Esophagus squamous epithelium (tissue), 5 donors: Measurements from ENCODE around the gene ATP6V1G3. TPM values are rescaled to one million over a fixed set of nuclear protein-coding genes. Genes with fewer than 3 reads are reported as not detected.

ENCODE experiments used
- DNase-seq: peaks from one replicate; lab custom pipeline; 2025; lab: John Stamatoyannopoulos, UW
- H3K27ac ChIP-seq, 4 donors: fragments of 200-600 bp; sonication (generic); one replicate each; pipeline ENCODE4 v1.5.1; 2016 to 2019; ENCODE audit warnings: mild to moderate bottlenecking in 1 of 4
- H3K27me3 ChIP-seq, 4 donors: fragments of 200-600 bp; sonication (generic); 1 replicate in 3 of 4; 2 replicates in 1 of 4; pipeline versions ENCODE4 v1.5.1 to v1.6.0; 2017 to 2021; ENCODE audit warnings: antibody characterized with exemption in 1 of 4
- H3K36me3 ChIP-seq, 3 donors: fragments of 200-600 bp; sonication (generic); one replicate each; pipeline ENCODE4 v1.5.1; 2016 to 2019
- H3K4me1 ChIP-seq, 3 donors: fragments of 200-600 bp; sonication (generic); one replicate each; pipeline ENCODE4 v1.5.1; 2017 to 2019
- H3K4me3 ChIP-seq, 4 donors: fragments of 200-600 bp; sonication (generic); 1 replicate in 3 of 4; 2 replicates in 1 of 4; pipeline ENCODE4 v1.5.1; 2016 to 2019; ENCODE audit warnings: mild to moderate bottlenecking in 2 of 4, moderate library complexity in 1 of 4
- H3K9me3 ChIP-seq, 3 donors: fragments of 200-600 bp; sonication (generic); one replicate each; pipeline ENCODE4 v1.5.1; 2016 to 2019
- POLR2A ChIP-seq, 4 donors: fragments of 450-650 bp; IDR thresholded peaks; one replicate each; pipeline ENCODE4 v1.6.1; 2017; ENCODE audit warnings: antibody characterized with exemption in 4 of 4, mild to moderate bottlenecking in 4 of 4, moderate library complexity in 3 of 4
- WGBS, 2 donors: methylation state at CpG; one replicate each; pipeline ENCODE4 v1.1.5; 2018; 5-methylcytosine and 5-hydroxymethylcytosine counted together
- intact Hi-C: fragments of 100-400 bp; cut with DNase I; formaldehyde crosslinking; loops from one replicate; pipeline ENCODE4 v1.15.0; 2022
- total RNA-seq, 4 donors: library from RNA; depleted of rRNA; stranded (reverse); fragments of >200 nt; gene quantifications; one replicate each; pipeline ENCODE4 v1.1.0, GENCODE V29; 2016
- TF ChIP-seq, protein P1 (sequence below), 6 experiments: fragments of 450-650 bp in 4 of 6; fragments of 200-600 bp in 2 of 6; sonication (generic) in 2 of 6; IDR thresholded peaks; one replicate each; pipeline ENCODE4 v1.5.1; 2016 to 2019; ENCODE audit warnings: antibody characterized with exemption in 6 of 6, mild to moderate bottlenecking in 4 of 6, moderate library complexity in 4 of 6
- donor health status: DM: yes; HTN: yes; CAD: no.

The ATP6V1G3 gene
- total RNA-seq, 4 donors from 2014 or later: not detected

DNA sequence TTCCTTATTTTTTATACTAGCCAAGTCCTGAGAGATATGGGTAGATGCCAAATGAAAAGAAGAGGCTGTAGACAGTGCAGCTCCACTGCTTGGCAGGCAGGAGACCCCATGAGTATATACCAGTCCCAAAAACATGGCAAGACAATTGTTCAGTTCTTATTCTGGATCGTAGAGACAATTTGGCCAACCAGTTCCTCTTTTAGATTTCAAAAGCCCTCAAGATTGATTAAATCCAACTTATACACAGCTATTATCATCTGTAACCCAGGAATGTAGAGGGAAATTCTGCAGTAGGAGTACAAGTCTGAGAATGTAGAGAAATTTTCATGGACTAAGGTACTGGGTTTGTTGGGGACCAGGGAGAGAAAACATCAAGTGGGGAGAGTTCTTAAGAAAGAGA lies 50.3 kb downstream of the ATP6V1G3 start:
- 58 to 89% methylated on average over 1 of the region's 1 CpG for WGBS, 2 donors
- Histone ChIP-seq H3K27me3 (no peaks in the 10 kb centered on the region), H3K9me3 (no peaks in the 10 kb centered on the region), H3K4me1 (no peaks in the 10 kb centered on the region), H3K27ac (no peak overlapping the region), H3K36me3 (no peaks in the 10 kb centered on the region), H3K4me3 (no peak overlapping the region)
- intact Hi-C loops: no loop called here
- no peak for DNase-seq
- no peak for TF ChIP-seq POLR2A (IDR thresholded peaks at IDR 0.05)
- TF ChIP-seq, protein P1, sequence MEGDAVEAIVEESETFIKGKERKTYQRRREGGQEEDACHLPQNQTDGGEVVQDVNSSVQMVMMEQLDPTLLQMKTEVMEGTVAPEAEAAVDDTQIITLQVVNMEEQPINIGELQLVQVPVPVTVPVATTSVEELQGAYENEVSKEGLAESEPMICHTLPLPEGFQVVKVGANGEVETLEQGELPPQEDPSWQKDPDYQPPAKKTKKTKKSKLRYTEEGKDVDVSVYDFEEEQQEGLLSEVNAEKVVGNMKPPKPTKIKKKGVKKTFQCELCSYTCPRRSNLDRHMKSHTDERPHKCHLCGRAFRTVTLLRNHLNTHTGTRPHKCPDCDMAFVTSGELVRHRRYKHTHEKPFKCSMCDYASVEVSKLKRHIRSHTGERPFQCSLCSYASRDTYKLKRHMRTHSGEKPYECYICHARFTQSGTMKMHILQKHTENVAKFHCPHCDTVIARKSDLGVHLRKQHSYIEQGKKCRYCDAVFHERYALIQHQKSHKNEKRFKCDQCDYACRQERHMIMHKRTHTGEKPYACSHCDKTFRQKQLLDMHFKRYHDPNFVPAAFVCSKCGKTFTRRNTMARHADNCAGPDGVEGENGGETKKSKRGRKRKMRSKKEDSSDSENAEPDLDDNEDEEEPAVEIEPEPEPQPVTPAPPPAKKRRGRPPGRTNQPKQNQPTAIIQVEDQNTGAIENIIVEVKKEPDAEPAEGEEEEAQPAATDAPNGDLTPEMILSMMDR (IDR thresholded peaks at IDR 0.05): no peak

DNA sequence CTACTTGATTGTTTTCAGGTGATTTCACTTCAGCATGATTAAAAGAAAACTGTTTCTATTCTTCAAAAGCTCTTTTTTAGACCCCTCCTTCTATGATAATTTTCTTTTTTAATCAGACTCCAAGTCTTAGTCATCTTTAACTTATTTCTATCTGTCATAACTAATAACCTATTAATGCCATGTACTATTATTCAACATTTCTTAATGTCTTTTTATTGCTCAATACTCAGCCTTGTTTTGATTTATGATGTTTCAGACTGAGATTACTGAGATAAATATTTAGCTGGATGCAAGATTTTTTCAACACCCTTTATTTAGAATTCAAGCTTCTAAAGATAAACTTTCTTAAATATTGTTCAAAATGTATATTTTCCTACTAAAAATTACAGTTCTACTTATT lies 53.6 kb downstream of the ATP6V1G3 start:
- intact Hi-C loops: no loop called here
- no peak for DNase-seq

DNA sequence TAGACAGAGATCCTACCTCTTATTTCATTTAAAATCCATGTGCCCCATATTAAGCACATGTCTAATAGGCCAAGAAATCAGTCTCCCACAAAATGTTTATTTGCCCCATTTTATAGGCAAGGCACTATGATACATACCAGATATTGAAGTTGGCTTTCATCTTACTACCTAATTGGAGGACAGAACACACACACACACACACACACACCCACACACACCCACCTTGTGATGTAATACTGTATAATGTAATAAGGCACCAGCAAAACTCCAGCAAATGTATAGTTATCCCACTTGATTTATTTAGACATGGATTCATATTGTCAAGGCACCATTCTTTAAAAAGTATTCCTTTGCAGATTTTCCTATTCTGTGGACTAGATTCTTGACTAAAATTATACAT lies 56.8 kb downstream of the ATP6V1G3 start:
- DNase-seq: no peak
- Histone ChIP-seq H3K36me3 (no peaks in the 10 kb centered on the region), H3K27me3 (no peaks in the 10 kb centered on the region), H3K4me1 (no peaks in the 10 kb centered on the region), H3K9me3 (no peaks in the 10 kb centered on the region), H3K27ac (no peak overlapping the region), H3K4me3 (no peak overlapping the region)
- TF ChIP-seq POLR2A (IDR thresholded peaks at IDR 0.05): no peak
- TF ChIP-seq, protein P1 (IDR thresholded peaks at IDR 0.05): no peak
- intact Hi-C loops: no loop called here

More for the DNA sequence above, 53.6 kb downstream of the ATP6V1G3 start:
- H3K27ac ChIP-seq: no peak overlapping the region
- no peak overlapping the region for H3K4me3 ChIP-seq
- no peak for TF ChIP-seq POLR2A (IDR thresholded peaks at IDR 0.05)
- TF ChIP-seq, protein P1 (IDR thresholded peaks at IDR 0.05): no peak
- H3K27me3 ChIP-seq: no peaks in the 10 kb centered on the region
- H3K36me3 ChIP-seq: no peaks in the 10 kb centered on the region
- no peaks in the 10 kb centered on the region for H3K4me1 ChIP-seq
- H3K9me3 ChIP-seq: no peaks in the 10 kb centered on the region

DNA sequence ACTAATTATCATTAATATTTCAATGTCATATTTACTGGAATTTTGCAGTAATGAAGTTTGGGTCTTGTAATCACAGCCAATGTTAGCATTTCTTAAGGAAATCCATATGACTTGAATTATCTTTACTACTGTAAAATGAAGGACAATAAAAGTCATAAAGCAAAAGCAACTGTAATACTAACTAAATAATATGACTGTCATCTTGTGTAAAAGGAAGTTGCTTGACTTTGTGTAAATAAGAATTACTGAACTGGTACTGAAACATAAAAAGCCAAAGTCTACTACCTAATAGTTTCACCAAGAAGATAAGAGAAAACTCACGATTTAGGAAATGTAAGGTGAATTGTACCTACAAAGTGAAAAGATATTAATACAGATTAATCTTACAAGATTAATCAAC lies 57.5 kb downstream of the ATP6V1G3 start:
- H3K27ac ChIP-seq: no peak overlapping the region
- H3K36me3 ChIP-seq: no peaks in the 10 kb centered on the region
- TF ChIP-seq, protein P1 (IDR thresholded peaks at IDR 0.05): no peak
- no peak for TF ChIP-seq POLR2A (IDR thresholded peaks at IDR 0.05)
- 63 to 84% methylated on average over 1 of the region's 1 CpG for WGBS, 2 donors
- no peaks in the 10 kb centered on the region for H3K4me1 ChIP-seq
- no peak for DNase-seq
- H3K4me3 ChIP-seq: no peak overlapping the region
- no peaks in the 10 kb centered on the region for H3K9me3 ChIP-seq
- intact Hi-C loops: no loop called here
- H3K27me3 ChIP-seq: no peaks in the 10 kb centered on the region

DNA sequence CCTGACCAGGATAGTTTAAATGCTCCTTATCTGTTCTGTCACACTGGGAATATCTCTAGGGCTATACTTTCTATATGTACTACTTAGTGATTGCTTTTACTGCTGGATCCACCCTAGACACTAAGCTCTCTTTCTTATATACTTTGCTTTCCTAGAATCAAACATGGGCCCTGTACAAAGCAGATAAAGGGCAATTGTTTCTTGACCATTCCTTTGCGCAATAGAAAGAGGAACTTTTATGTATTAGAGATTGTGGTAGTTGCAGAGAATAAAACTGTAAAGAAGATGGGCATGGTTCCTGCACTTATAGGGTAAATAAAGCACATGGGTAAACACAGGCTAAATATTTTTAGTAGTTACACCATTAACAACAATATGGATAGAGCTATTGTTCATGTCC lies 58.8 kb downstream of the ATP6V1G3 start:
- H3K4me3 ChIP-seq: no peak overlapping the region
- intact Hi-C loops: no loop called here
- WGBS, 2 donors: 90 to 92% methylated on average over 1 of the region's 1 CpG
- no peaks in the 10 kb centered on the region for H3K27me3 ChIP-seq
- no peaks in the 10 kb centered on the region for H3K36me3 ChIP-seq
- TF ChIP-seq, protein P1 (IDR thresholded peaks at IDR 0.05): no peak
- no peak for TF ChIP-seq POLR2A (IDR thresholded peaks at IDR 0.05)
- no peak for DNase-seq
- no peaks in the 10 kb centered on the region for H3K4me1 ChIP-seq
- no peak overlapping the region for H3K27ac ChIP-seq
- no peaks in the 10 kb centered on the region for H3K9me3 ChIP-seq
